HepG2 (cell line): ENCODE data around the gene GPN2. TPM values are rescaled to one million over a fixed set of nuclear protein-coding genes. Genes with fewer than 3 reads are reported as not detected.

Experiments used
- BORCS8-MEF2B ChIP-seq: sonication (generic); formaldehyde crosslinking; IDR thresholded peaks from 2 replicates; pipeline ENCODE4 v1.8.0; 2022; ENCODE audit warnings: mild to moderate bottlenecking, missing genetic modification reagents
- FOXK2 ChIP-seq: fragments of 450-650 bp; IDR thresholded peaks from 2 replicates; pipeline ENCODE4 v1.6.1; 2016
- NFKBIZ ChIP-seq: IDR thresholded peaks from 2 replicates; pipeline ENCODE4 v1.6.1; 2018; ENCODE audit warnings: missing genetic modification reagents, missing compliant biosample characterization
- PRDM10 ChIP-seq: sonication (generic); formaldehyde crosslinking; IDR thresholded peaks from 2 replicates; pipeline ENCODE4 v1.4.0; 2020; ENCODE audit warnings: low read depth, missing genetic modification reagents
- RELA ChIP-seq: sonication (generic); formaldehyde crosslinking; IDR thresholded peaks from 2 replicates; pipeline ENCODE4 v1.4.0; 2020; ENCODE audit warnings: missing genetic modification reagents
- SCMH1 ChIP-seq: sonication (generic); formaldehyde crosslinking; IDR thresholded peaks from 2 replicates; pipeline ENCODE4 v1.9.0; 2021; ENCODE audit warnings: missing genetic modification reagents, mild to moderate bottlenecking, borderline replicate concordance
- STAG1 ChIP-seq: sonication (generic); formaldehyde crosslinking; IDR thresholded peaks from 2 replicates; pipeline ENCODE4 v1.4.0; 2020; ENCODE audit warnings: missing genetic modification reagents
- ZBTB1 ChIP-seq: sonication (generic); formaldehyde crosslinking; IDR thresholded peaks from 2 replicates; pipeline ENCODE4 v1.4.0; 2020; ENCODE audit warnings: missing genetic modification reagents, borderline replicate concordance
- ZBTB4 ChIP-seq: sonication (generic); formaldehyde crosslinking; IDR thresholded peaks from 2 replicates; pipeline ENCODE4 v1.4.0; 2020; ENCODE audit warnings: missing genetic modification reagents, mild to moderate bottlenecking, borderline replicate concordance
- ZC3H4 ChIP-seq: sonication (generic); formaldehyde crosslinking; IDR thresholded peaks from 2 replicates; pipeline ENCODE4 v1.4.0; 2020; ENCODE audit warnings: missing genetic modification reagents, borderline replicate concordance
- ZFAT ChIP-seq: sonication (generic); formaldehyde crosslinking; conservative IDR thresholded peaks from 2 replicates; pipeline ENCODE4 v1.8.1; 2023; ENCODE audit warnings: missing genetic modification reagents, inconsistent platforms
- ZFP82 ChIP-seq: sonication (generic); formaldehyde crosslinking; IDR thresholded peaks from 2 replicates; pipeline ENCODE4 v1.5.1; 2020; ENCODE audit warnings: mild to moderate bottlenecking, missing genetic modification reagents, borderline replicate concordance
- ZNF572 ChIP-seq: sonication (generic); formaldehyde crosslinking; IDR thresholded peaks from 2 replicates; pipeline ENCODE4 v1.5.1; 2020; ENCODE audit warnings: mild to moderate bottlenecking, missing genetic modification reagents
- ZNF598 ChIP-seq: sonication (generic); formaldehyde crosslinking; IDR thresholded peaks from 2 replicates; pipeline ENCODE4 v1.5.1; 2020; ENCODE audit warnings: mild to moderate bottlenecking, missing genetic modification reagents, borderline replicate concordance
- ZNF747 ChIP-seq: sonication (generic); formaldehyde crosslinking; IDR thresholded peaks from 2 replicates; pipeline ENCODE4 v1.8.1; 2023; ENCODE audit warnings: missing genetic modification reagents, mild to moderate bottlenecking, borderline replicate concordance
- ZNF75D ChIP-seq: sonication (generic); formaldehyde crosslinking; IDR thresholded peaks from 2 replicates; pipeline ENCODE4 v1.8.1; 2023; ENCODE audit warnings: missing genetic modification reagents, mild to moderate bottlenecking, borderline replicate concordance
- polyA plus RNA-seq, 8 experiments: library from polyadenylated mRNA; depleted of rRNA in 3 of 8; stranded (reverse) in 7 of 8; unstranded in 1 of 8; fragments of >200 nt; fragmentation: Illumina TruSeq in 4 of 8; extraction: Trizol in 4 of 8; gene quantifications; 2 replicates each; pipeline versions ENCODE4 v1.2.1 to v1.2.3, GENCODE V29; 2011 to 2016; ENCODE audit warnings: low read depth in 4 of 8, missing spikeins in 1 of 8, mixed read lengths in 1 of 8; ENCODE audit not compliant: insufficient read depth in 1 of 8
- total RNA-seq, 5 experiments: library from RNA; depleted of rRNA; stranded (reverse); fragments of >200 nt; fragmentation: Illumina TruSeq; extraction: Trizol; gene quantifications; 2 replicates each; pipeline ENCODE4 v1.2.3, GENCODE V29; 2016; ENCODE audit warnings: low read depth in 1 of 5
- TF ChIP-seq, protein P1 (sequence below): sonication (generic); formaldehyde crosslinking; IDR thresholded peaks from 2 replicates; pipeline ENCODE4 v1.4.0; 2020; ENCODE audit warnings: missing genetic modification reagents, borderline replicate concordance

The GPN2 gene
- total and polyA plus RNA-seq, 2 of the 13 experiments (the other 11 are each of a cell fraction or from before 2014, with no cell fraction given): 19.3 to 38.9 TPM

GRCh38 chr1:26921540-26922430 is 31.7 kb upstream of the GPN2 start, which contains the start of gene NUDC (continued):
- TF ChIP-seq, protein P1, sequence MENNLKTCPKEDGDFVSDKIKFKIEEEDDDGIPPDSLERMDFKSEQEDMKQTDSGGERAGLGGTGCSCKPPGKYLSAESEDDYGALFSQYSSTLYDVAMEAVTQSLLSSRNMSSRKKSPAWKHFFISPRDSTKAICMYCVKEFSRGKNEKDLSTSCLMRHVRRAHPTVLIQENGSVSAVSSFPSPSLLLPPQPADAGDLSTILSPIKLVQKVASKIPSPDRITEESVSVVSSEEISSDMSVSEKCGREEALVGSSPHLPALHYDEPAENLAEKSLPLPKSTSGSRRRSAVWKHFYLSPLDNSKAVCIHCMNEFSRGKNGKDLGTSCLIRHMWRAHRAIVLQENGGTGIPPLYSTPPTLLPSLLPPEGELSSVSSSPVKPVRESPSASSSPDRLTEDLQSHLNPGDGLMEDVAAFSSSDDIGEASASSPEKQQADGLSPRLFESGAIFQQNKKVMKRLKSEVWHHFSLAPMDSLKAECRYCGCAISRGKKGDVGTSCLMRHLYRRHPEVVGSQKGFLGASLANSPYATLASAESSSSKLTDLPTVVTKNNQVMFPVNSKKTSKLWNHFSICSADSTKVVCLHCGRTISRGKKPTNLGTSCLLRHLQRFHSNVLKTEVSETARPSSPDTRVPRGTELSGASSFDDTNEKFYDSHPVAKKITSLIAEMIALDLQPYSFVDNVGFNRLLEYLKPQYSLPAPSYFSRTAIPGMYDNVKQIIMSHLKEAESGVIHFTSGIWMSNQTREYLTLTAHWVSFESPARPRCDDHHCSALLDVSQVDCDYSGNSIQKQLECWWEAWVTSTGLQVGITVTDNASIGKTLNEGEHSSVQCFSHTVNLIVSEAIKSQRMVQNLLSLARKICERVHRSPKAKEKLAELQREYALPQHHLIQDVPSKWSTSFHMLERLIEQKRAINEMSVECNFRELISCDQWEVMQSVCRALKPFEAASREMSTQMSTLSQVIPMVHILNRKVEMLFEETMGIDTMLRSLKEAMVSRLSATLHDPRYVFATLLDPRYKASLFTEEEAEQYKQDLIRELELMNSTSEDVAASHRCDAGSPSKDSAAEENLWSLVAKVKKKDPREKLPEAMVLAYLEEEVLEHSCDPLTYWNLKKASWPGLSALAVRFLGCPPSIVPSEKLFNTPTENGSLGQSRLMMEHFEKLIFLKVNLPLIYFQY: no peak
- TF ChIP-seq ZBTB1 (CRISPR knock-in tag) (no peak), SCMH1 (CRISPR knock-in tag) (no peak), ZBTB4 (CRISPR knock-in tag) (no peak; the same call in 1 of the 2 replicates), STAG1 (CRISPR knock-in tag) (no peak; the same call in 1 of the 2 replicates), BORCS8-MEF2B (CRISPR knock-in tag) (peak; percentile 53), ZNF747 (CRISPR knock-in tag) (peak; percentile 21; the same call in 1 of the 2 replicates), NFKBIZ (CRISPR knock-in tag) (0 out of 2 replicates have a peak, but pooled peaks have one; percentile 14), ZFAT (CRISPR knock-in tag) (no peak), RELA (CRISPR knock-in tag) (no peak), FOXK2 (peak; percentile 59; the same call in 1 of the 2 replicates), ZNF598 (0 out of 2 replicates have a peak, but pooled peaks have one; percentile 68), ZNF75D (CRISPR knock-in tag) (0 out of 2 replicates have a peak, but pooled peaks have one; percentile 83), PRDM10 (CRISPR knock-in tag) (peak; percentile 64; the same call in 1 of the 2 replicates), ZFP82 (CRISPR knock-in tag) (0 out of 2 replicates have a peak, but pooled peaks have one; percentile 42), ZC3H4 (0 out of 2 replicates have a peak, but pooled peaks have one; percentile 42), ZNF572 (CRISPR knock-in tag) (no peak)
